HepG2 (cell line): ENCODE measurements around the gene NRN1L. TPM values are rescaled to one million over a fixed set of nuclear protein-coding genes. Genes with fewer than 3 reads are reported as not detected.

Experiments
- AKAP8 ChIP-seq: sonication (generic); formaldehyde crosslinking; IDR thresholded peaks from 2 replicates; pipeline ENCODE4 v1.5.1; 2020; ENCODE audit warnings: mild to moderate bottlenecking, missing genetic modification reagents
- CBX5 ChIP-seq: sonication (generic); formaldehyde crosslinking; IDR thresholded peaks from 2 replicates; pipeline ENCODE4 v1.4.0; 2020; ENCODE audit warnings: missing genetic modification reagents, borderline replicate concordance
- CREB1 ChIP-seq, 2 experiments: fragments of 450-650 bp in 1 of 2; IDR thresholded peaks; 2 replicates each; pipeline ENCODE4 v1.6.1; 2016 to 2017; ENCODE audit warnings: control low read depth in 1 of 2, mild to moderate bottlenecking in 1 of 2, missing compliant biosample characterization in 1 of 2, missing genetic modification characterization in 1 of 2
- GLI4 ChIP-seq: sonication (generic); formaldehyde crosslinking; IDR thresholded peaks from 2 replicates; pipeline ENCODE4 v1.5.1; 2020; ENCODE audit warnings: missing genetic modification reagents, mild to moderate bottlenecking, moderate library complexity, borderline replicate concordance
- MED8 ChIP-seq: sonication (generic); formaldehyde crosslinking; IDR thresholded peaks from 2 replicates; pipeline ENCODE4 v1.8.1; 2023; ENCODE audit warnings: mild to moderate bottlenecking, missing genetic modification reagents; ENCODE audit not compliant: insufficient replicate concordance
- MIER2 ChIP-seq: IDR thresholded peaks from 2 replicates; pipeline ENCODE4 v1.6.1; 2016; ENCODE audit warnings: missing biosample characterization, missing genetic modification reagents
- NR2C2 ChIP-seq: sonication (generic); formaldehyde crosslinking; IDR thresholded peaks from 2 replicates; pipeline ENCODE4 v1.4.0; 2020; ENCODE audit warnings: missing genetic modification reagents, mild to moderate bottlenecking, moderate library complexity, borderline replicate concordance
- POLR2AphosphoS2 ChIP-seq: IDR thresholded peaks from 2 replicates; pipeline ENCODE4 v1.6.1; 2011; ENCODE audit warnings: low read depth, low read length, improper control_type of control experiment
- PRMT3 ChIP-seq: sonication (generic); formaldehyde crosslinking; IDR thresholded peaks from 2 replicates; pipeline ENCODE4 v1.8.1; 2022; ENCODE audit warnings: low read depth, mild to moderate bottlenecking, moderate library complexity, missing genetic modification reagents, borderline replicate concordance
- RCOR2 ChIP-seq: IDR thresholded peaks from 2 replicates; pipeline ENCODE4 v1.6.1; 2016; ENCODE audit warnings: missing biosample characterization, missing genetic modification reagents
- SMARCE1 ChIP-seq: fragments of 450-650 bp; IDR thresholded peaks from 2 replicates; pipeline ENCODE4 v1.6.1; 2017; ENCODE audit warnings: borderline replicate concordance
- SP140L ChIP-seq: sonication (generic); formaldehyde crosslinking; IDR thresholded peaks from 2 replicates; pipeline ENCODE4 v1.4.0; 2020; ENCODE audit warnings: missing genetic modification reagents, borderline replicate concordance
- TEAD3 ChIP-seq: optimal IDR thresholded peaks from 2 replicates; pipeline ENCODE3; 2016; ENCODE audit warnings: borderline replicate concordance
- ZMYM3 ChIP-seq: sonication (generic); formaldehyde crosslinking; IDR thresholded peaks from 2 replicates; pipeline ENCODE4 v1.5.1; 2020; ENCODE audit warnings: mild to moderate bottlenecking, missing genetic modification reagents
- ZNF207 ChIP-seq: fragments of 450-650 bp; IDR thresholded peaks from 2 replicates; pipeline ENCODE4 v1.6.1; 2016; ENCODE audit warnings: antibody characterized with exemption, borderline replicate concordance
- ZNF543 ChIP-seq: sonication (generic); formaldehyde crosslinking; IDR thresholded peaks from 2 replicates; pipeline ENCODE4 v1.4.0; 2020; ENCODE audit warnings: mild to moderate bottlenecking, missing genetic modification reagents
- ZNF546 ChIP-seq: sonication (generic); formaldehyde crosslinking; conservative IDR thresholded peaks from 2 replicates; pipeline ENCODE4 v1.8.1; 2023; ENCODE audit warnings: mild to moderate bottlenecking, missing genetic modification reagents
- ZNF644 ChIP-seq: IDR thresholded peaks from 2 replicates; pipeline ENCODE4 v1.6.1; 2016; ENCODE audit warnings: low read depth
- ZNF777 ChIP-seq: sonication (generic); formaldehyde crosslinking; IDR thresholded peaks from 2 replicates; pipeline ENCODE4 v1.4.0; 2020; ENCODE audit warnings: missing genetic modification reagents
- polyA plus RNA-seq, 8 experiments: library from polyadenylated mRNA; depleted of rRNA in 3 of 8; stranded (reverse) in 7 of 8; unstranded in 1 of 8; fragments of >200 nt; fragmentation: Illumina TruSeq in 4 of 8; extraction: Trizol in 4 of 8; gene quantifications; 2 replicates each; pipeline versions ENCODE4 v1.2.1 to v1.2.3, GENCODE V29; 2011 to 2016; ENCODE audit warnings: low read depth in 4 of 8, missing spikeins in 1 of 8, mixed read lengths in 1 of 8; ENCODE audit not compliant: insufficient read depth in 1 of 8
- total RNA-seq, 5 experiments: library from RNA; depleted of rRNA; stranded (reverse); fragments of >200 nt; fragmentation: Illumina TruSeq; extraction: Trizol; gene quantifications; 2 replicates each; pipeline ENCODE4 v1.2.3, GENCODE V29; 2016; ENCODE audit warnings: low read depth in 1 of 5
- TF ChIP-seq, protein P1 (sequence below): sonication (generic); formaldehyde crosslinking; IDR thresholded peaks from 2 replicates; pipeline ENCODE4 v1.4.0; 2020; ENCODE audit warnings: missing genetic modification reagents, borderline replicate concordance
- TF ChIP-seq, protein P2 (sequence below): sonication (generic); formaldehyde crosslinking; IDR thresholded peaks from 2 replicates; pipeline ENCODE4 v1.4.0; 2020; ENCODE audit warnings: missing genetic modification reagents
- TF ChIP-seq, protein P3 (sequence below): sonication (generic); formaldehyde crosslinking; IDR thresholded peaks from 2 replicates; pipeline ENCODE4 v1.4.0; 2020; ENCODE audit warnings: missing genetic modification reagents

NRN1L gene
- total and polyA plus RNA-seq, 2 of the 13 experiments (the other 11 are each of a cell fraction or from before 2014, with no cell fraction given) = 0.53 to 1.2 TPM

DNA sequence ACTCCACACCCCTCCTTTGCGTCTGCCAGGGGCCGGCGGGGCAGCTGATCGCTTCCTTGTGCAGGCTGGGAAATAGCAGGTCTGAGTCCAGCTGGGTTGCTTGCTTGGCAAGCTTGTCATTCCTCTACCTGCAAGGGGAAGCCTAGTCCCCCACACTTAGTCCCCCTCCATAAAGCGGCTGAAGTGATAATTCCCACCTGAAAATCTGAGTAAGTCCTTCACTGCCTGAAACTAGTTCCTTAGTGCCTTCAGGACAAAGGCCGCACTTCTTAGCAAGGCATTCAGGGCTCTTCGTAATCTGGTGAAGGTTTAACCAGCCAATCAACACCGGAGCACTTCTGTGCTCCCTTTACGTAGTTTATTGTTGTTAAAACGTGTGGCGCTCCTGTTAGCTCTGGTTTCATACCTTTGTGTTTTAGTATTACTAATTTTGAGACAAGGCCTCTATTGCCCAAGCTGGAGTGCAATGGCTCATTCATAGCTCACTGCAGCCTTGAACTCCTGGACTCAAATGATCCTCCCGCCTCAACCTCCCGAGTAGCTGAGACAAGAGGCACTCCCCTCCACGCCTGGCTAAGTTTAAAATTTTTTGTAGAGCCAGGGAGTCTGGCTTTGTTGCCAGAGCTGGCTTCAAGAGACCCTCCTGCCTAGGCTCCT, 9.2 kb downstream of the NRN1L start (continued):
- TF ChIP-seq PRMT3 (CRISPR knock-in tag) (no peak), POLR2AphosphoS2 (no peak), ZNF644 (CRISPR knock-in tag) (no peak), AKAP8 (CRISPR knock-in tag) (no peak), ZNF777 (CRISPR knock-in tag) (no peak), ZNF207 (no peak), GLI4 (0 out of 2 replicates have a peak, but pooled peaks have one; percentile 30), TEAD3 (CRISPR knock-in tag) (no peak), SMARCE1 (no peak), MED8 (no peak), ZMYM3 (CRISPR knock-in tag) (no peak), RCOR2 (CRISPR knock-in tag) (no peak), CREB1 (IDR thresholded peaks at IDR 0.05) (no peak), CREB1 (CRISPR knock-in tag; IDR thresholded peaks at IDR 0.05) (no peak), NR2C2 (CRISPR knock-in tag) (no peak), CBX5 (CRISPR knock-in tag) (no peak), ZNF546 (CRISPR knock-in tag) (no peak; the same call in 1 of the 2 replicates), ZNF543 (no peak), SP140L (CRISPR knock-in tag) (no peak), MIER2 (CRISPR knock-in tag) (no peak)
- TF ChIP-seq, protein P1, sequence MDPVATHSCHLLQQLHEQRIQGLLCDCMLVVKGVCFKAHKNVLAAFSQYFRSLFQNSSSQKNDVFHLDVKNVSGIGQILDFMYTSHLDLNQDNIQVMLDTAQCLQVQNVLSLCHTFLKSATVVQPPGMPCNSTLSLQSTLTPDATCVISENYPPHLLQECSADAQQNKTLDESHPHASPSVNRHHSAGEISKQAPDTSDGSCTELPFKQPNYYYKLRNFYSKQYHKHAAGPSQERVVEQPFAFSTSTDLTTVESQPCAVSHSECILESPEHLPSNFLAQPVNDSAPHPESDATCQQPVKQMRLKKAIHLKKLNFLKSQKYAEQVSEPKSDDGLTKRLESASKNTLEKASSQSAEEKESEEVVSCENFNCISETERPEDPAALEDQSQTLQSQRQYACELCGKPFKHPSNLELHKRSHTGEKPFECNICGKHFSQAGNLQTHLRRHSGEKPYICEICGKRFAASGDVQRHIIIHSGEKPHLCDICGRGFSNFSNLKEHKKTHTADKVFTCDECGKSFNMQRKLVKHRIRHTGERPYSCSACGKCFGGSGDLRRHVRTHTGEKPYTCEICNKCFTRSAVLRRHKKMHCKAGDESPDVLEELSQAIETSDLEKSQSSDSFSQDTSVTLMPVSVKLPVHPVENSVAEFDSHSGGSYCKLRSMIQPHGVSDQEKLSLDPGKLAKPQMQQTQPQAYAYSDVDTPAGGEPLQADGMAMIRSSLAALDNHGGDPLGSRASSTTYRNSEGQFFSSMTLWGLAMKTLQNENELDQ = 0 out of 2 replicates have a peak, but pooled peaks have one; percentile 29
- TF ChIP-seq, protein P2, sequence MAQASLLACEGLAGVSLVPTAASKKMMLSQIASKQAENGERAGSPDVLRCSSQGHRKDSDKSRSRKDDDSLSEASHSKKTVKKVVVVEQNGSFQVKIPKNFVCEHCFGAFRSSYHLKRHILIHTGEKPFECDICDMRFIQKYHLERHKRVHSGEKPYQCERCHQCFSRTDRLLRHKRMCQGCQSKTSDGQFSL (CRISPR knock-in tag) = no peak
- TF ChIP-seq, protein P3, sequence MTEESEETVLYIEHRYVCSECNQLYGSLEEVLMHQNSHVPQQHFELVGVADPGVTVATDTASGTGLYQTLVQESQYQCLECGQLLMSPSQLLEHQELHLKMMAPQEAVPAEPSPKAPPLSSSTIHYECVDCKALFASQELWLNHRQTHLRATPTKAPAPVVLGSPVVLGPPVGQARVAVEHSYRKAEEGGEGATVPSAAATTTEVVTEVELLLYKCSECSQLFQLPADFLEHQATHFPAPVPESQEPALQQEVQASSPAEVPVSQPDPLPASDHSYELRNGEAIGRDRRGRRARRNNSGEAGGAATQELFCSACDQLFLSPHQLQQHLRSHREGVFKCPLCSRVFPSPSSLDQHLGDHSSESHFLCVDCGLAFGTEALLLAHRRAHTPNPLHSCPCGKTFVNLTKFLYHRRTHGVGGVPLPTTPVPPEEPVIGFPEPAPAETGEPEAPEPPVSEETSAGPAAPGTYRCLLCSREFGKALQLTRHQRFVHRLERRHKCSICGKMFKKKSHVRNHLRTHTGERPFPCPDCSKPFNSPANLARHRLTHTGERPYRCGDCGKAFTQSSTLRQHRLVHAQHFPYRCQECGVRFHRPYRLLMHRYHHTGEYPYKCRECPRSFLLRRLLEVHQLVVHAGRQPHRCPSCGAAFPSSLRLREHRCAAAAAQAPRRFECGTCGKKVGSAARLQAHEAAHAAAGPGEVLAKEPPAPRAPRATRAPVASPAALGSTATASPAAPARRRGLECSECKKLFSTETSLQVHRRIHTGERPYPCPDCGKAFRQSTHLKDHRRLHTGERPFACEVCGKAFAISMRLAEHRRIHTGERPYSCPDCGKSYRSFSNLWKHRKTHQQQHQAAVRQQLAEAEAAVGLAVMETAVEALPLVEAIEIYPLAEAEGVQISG (CRISPR knock-in tag) = no peak
